Muscle of leg (tissue), 11 donors: ENCODE data around the gene CDC42BPA. TPM values are rescaled to one million over a fixed set of nuclear protein-coding genes. Genes with fewer than 3 reads are reported as not detected.
"Not testable (repeated sequence)": the region's sequence is repeated elsewhere in the genome, so short reads cannot be mapped to it uniquely, and the experiment has no call there.

Experiments
- DNase-seq: peaks from one replicate; pipeline ENCODE4 v3.0.0; 2013
- H3K27ac ChIP-seq: one replicate; pipeline ENCODE4 v1.5.1; 2013; ENCODE audit warnings: mild to moderate bottlenecking, low read length, control low read depth
- H3K27me3 ChIP-seq: one replicate; pipeline ENCODE4 v1.6.1; 2013; ENCODE audit warnings: low read length; ENCODE audit not compliant: control insufficient read depth, insufficient read depth
- H3K36me3 ChIP-seq: one replicate; pipeline ENCODE4 v1.6.1; 2013; ENCODE audit warnings: low read length; ENCODE audit not compliant: control insufficient read depth, insufficient read depth
- H3K4me1 ChIP-seq: one replicate; pipeline ENCODE4 v1.6.1; 2013; ENCODE audit warnings: low read length; ENCODE audit not compliant: control insufficient read depth, insufficient read depth
- H3K4me3 ChIP-seq: one replicate; pipeline ENCODE4 v1.5.1; 2013; ENCODE audit warnings: low read length, control low read depth
- H3K9me3 ChIP-seq: replicated peaks from 2 replicates; pipeline ENCODE4 v1.6.1; 2013; ENCODE audit warnings: low read depth, low read length; ENCODE audit not compliant: control insufficient read depth
- WGBS: methylation state at CpG from one replicate; pipeline ENCODE4 v1.1.5; 2013; ENCODE audit warnings: missing lambda C conversion rate; ENCODE audit not compliant: insufficient coverage; 5-methylcytosine and 5-hydroxymethylcytosine counted together
- polyA plus RNA-seq, 8 donors: library from polyadenylated mRNA; unstranded; fragments of 120-200 nt; gene quantifications; one replicate each; pipeline versions ENCODE4 v1.2.1 to v1.2.3, GENCODE V29; 2013; ENCODE audit warnings: inconsistent platforms in 1 of 8, low replicate concordance in 1 of 8; ENCODE audit not compliant: insufficient read length in 8 of 8, insufficient read depth in 1 of 8
- total RNA-seq: library from RNA; stranded (reverse); fragments of 120-200 nt; gene quantifications from one replicate; pipeline ENCODE4 v1.2.4, GENCODE V29; 2013

The CDC42BPA gene
- total and polyA plus RNA-seq, 9 donors, result 22.0 to 38.2 (median 29.3) TPM

DNA sequence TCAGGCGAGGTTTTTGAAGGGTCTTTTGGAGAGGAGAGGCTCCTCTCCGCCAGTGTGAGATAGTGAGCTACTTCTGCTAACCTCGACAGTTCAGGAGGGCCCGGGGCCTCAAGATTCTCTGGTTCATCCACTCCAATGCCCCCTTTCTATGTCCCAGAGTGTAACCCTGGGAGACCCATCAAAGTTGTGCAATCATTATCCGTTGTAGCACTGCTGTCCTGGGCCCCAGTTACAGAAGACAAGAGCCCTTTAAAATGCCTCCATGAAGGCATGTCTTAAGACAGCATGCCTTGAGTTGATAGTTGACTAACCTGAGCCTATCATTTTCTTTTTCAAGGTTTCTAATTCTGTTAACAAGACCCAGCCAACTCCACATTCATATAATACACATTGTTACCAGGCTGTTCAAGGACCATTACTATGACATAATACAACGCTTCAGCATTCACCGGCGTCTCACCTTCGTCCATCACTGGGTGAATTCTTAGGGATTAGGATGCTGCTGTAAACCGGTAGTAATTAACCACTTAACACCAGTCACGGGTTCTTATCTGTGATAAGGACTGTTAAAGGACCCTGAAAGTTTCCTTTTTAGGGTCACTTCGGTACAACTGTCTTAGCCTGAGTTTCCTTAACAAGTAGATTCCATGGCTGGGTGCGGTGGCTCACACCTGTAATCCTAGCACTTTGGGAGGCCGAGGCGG, 37.4 kb upstream of the CDC42BPA start:
- H3K9me3 ChIP-seq, result no peaks in the 10 kb centered on the region
- H3K4me1 ChIP-seq, result peaks cover 17% of the 10 kb centered on the region
- DNase-seq, result no peak
- H3K27me3 ChIP-seq, result no peaks in the 10 kb centered on the region
- H3K36me3 ChIP-seq, result no peaks in the 10 kb centered on the region
- 92% methylated on average over 9 of the region's 15 CpGs for WGBS
- no peak overlapping the region for H3K4me3 ChIP-seq
- H3K27ac ChIP-seq, result no peak overlapping the region

DNA sequence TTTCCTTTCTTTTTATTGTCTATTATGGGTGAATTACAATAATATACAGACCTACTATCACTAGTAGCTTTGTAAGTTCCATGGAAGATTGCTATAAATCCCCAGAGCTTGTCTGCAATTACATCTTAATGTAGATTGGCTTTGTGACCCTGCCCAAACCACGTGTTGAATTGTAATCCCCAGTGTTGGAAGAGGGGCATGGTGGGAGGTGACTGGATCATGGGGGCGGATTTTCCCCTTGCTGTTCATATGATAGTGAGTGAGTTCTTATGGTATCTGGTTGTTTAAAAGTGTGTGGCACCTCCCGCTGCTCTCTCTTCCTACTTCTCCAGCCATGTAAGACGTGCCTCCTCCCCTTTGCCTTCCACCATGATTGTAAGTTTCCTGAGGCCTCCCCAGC, 34.9 kb upstream of the CDC42BPA start:
- H3K4me1 ChIP-seq, result peaks cover 17% of the 10 kb centered on the region
- no peaks in the 10 kb centered on the region for H3K36me3 ChIP-seq
- no peaks in the 10 kb centered on the region for H3K9me3 ChIP-seq
- H3K27ac ChIP-seq, result no peak overlapping the region
- DNase-seq, result no peak
- WGBS, result 40% methylated on average over 1 of the region's 4 CpGs
- H3K4me3 ChIP-seq, result no peak overlapping the region
- no peaks in the 10 kb centered on the region for H3K27me3 ChIP-seq

GRCh38 chr1:227352164-227352563, 33.9 kb upstream of the CDC42BPA start:
- H3K27ac ChIP-seq, H3K9me3 ChIP-seq, H3K27me3 ChIP-seq, H3K4me3 ChIP-seq, H3K36me3 ChIP-seq, DNase-seq: not testable (repeated sequence)
- H3K4me1 ChIP-seq, result peaks cover 10% of the 10 kb centered on the region
- no CpG with 5 or more reads among the region's 2 CpGs for WGBS

GRCh38 chr1:227351443-227351842, 33.2 kb upstream of the CDC42BPA start:
- no CpG with 5 or more reads among the region's 1 CpG for WGBS
- H3K27me3 ChIP-seq, result no peaks in the 10 kb centered on the region
- peaks cover 5% of the 10 kb centered on the region for H3K4me1 ChIP-seq
- peak; percentile 86 for DNase-seq
- no peaks in the 10 kb centered on the region for H3K9me3 ChIP-seq
- H3K36me3 ChIP-seq, result no peaks in the 10 kb centered on the region
- no peak overlapping the region for H3K4me3 ChIP-seq
- peak overlapping the region; percentile 59 for H3K27ac ChIP-seq

GRCh38 chr1:227349967-227350366, 31.7 kb upstream of the CDC42BPA start:
- Histone ChIP-seq H3K36me3 (no peaks in the 10 kb centered on the region), H3K27me3 (no peaks in the 10 kb centered on the region), H3K4me3 (no peak overlapping the region), H3K9me3 (no peaks in the 10 kb centered on the region), H3K27ac (no peak overlapping the region), H3K4me1 (peaks cover 4% of the 10 kb centered on the region)
- WGBS, result no CpG with 5 or more reads among the region's 3 CpGs
- DNase-seq, result no peak

DNA sequence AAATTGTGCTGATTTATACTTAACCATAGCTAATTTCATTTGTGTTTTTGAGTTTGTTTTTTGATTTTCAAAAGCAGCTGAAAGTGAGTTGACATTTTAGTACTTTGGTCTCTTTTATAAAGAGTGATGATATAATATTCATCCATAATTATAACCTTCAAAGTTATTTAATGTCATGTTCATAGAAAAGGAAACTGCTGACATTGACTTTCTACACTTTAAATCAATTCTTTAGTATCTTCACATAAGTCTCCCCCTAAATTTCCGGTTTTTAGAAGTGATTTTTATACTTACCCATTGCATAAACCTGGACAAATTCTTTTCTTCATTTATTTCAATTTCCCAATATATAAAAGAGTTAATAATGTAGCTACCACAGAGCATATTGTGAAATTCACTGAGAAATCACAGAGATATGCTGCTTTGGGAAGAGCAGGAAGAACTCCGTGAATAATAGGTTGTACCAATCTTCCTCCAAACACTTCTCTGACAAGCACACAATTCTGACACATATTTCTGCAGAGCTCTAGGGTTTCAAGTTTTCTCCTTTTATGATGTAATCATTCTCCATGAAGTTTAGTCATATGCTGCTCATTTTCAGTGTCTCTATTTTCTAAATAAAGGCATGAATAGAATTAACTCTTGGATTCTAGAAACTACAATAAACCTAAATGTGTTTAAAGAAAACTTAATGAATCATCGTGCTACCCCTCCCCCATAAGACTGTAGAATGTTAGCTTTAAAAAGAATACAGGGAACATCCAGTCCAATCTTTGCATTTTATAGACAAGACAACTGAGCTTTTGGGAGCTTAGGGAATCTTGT, 25.6 kb upstream of the CDC42BPA start:
- H3K27ac ChIP-seq, result no peak overlapping the region
- DNase-seq, result peak; percentile 14
- H3K36me3 ChIP-seq, result no peaks in the 10 kb centered on the region
- H3K4me3 ChIP-seq, result no peak overlapping the region
- no peaks in the 10 kb centered on the region for H3K4me1 ChIP-seq
- no peaks in the 10 kb centered on the region for H3K27me3 ChIP-seq
- no CpG with 5 or more reads among the region's 3 CpGs for WGBS
- H3K9me3 ChIP-seq, result peaks cover 6% of the 10 kb centered on the region

DNA sequence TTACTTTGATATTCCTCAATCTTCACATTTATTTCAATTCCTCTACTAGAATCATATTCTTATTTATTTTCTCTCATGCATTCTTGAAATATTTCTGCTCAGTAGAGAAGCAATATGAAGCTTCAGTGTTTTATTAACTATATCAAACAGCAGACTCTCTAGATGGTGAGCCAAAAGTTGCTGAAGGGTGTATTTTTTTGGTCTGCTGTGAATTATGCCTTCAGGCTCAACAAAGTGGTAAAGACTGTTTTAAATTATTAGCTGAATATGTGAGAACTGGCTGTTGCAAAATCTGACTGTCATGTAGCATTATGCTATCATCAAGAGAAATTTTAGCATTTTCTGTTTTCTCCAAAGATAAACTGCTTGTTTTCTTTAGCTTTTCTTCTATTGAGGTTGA, 24.9 kb upstream of the CDC42BPA start:
- Histone ChIP-seq H3K9me3 (peaks cover 6% of the 10 kb centered on the region), H3K27ac (no peak overlapping the region), H3K4me1 (no peaks in the 10 kb centered on the region), H3K27me3 (no peaks in the 10 kb centered on the region), H3K36me3 (no peaks in the 10 kb centered on the region), H3K4me3 (no peak overlapping the region)
- no peak for DNase-seq

- H3K27ac ChIP-seq, result no peak overlapping the region
- H3K9me3 ChIP-seq, result peaks cover 6% of the 10 kb centered on the region
- no peak overlapping the region for H3K4me3 ChIP-seq
- WGBS, result 100% methylated on average over 3 of the region's 3 CpGs
- H3K36me3 ChIP-seq, result no peaks in the 10 kb centered on the region
- H3K4me1 ChIP-seq, result no peaks in the 10 kb centered on the region
- no peaks in the 10 kb centered on the region for H3K27me3 ChIP-seq
- DNase-seq, result no peak
These were observed 24.0 kb upstream of the CDC42BPA start for GRCh38 chr1:227342075-227342829.

DNA sequence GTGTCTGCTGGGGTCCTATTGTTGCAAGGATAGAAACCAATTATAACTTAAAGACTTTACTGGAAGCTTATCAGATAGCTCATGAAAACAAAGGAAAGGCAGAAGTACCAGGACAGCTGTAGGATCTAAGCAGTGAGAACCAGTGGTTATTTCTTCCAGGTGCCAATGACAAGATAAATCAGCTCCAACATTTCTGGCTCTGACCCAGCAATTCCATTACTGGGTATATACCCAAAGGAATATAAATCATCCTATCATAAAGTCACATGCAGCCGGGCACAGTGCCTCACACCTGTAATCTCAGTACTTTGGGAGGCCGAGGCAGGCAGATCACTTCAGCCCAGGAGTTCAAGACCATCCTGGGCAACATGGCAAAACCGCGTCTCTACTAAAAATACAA, 17.8 kb upstream of the CDC42BPA start:
- H3K36me3 ChIP-seq, H3K27me3 ChIP-seq, H3K4me3 ChIP-seq, H3K4me1 ChIP-seq, H3K27ac ChIP-seq, DNase-seq: not testable (repeated sequence)
- H3K9me3 ChIP-seq, result peaks cover 10% of the 10 kb centered on the region
- WGBS, result 97% methylated on average over 4 of the region's 4 CpGs
